OCI-LY3 (cell line): ENCODE measurements around the gene UMODL1.

Source experiments
- EZH2phosphoT487 ChIP-seq: fragments of 200-600 bp; shearing (Covaris generic); IDR thresholded peaks from 2 replicates; pipeline ENCODE4 v1.6.1; 2018; ENCODE audit warnings: antibody characterized with exemption, mixed run types, low read depth
- TF ChIP-seq, protein P1 (sequence below): fragments of 200-600, 300-600 bp; sonication (generic); IDR thresholded peaks from 2 replicates; pipeline ENCODE4 v1.5.1; 2014; ENCODE audit warnings: antibody characterized with exemption, low read length, low read depth

DNA sequence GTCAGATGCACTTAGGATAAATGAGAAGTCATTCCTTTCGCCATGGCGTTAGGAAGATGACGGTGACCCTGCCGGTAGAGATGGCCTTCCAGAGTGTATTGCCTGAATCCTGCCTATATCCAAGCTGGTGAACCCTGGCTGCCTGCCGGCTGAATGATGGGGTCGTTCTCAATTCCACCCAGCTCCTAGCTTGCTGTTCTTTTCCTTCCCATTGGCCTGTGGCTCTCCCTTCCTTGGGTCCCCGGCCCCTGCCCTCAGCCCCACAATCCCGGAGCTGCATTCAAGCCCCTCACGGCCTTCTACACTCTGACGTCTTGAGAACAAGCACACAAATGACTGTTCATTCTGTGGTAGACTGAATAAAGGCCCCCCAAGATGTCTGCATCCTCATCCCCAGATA, 32.7 kb upstream of the UMODL1 start:
- TF ChIP-seq, protein P1, sequence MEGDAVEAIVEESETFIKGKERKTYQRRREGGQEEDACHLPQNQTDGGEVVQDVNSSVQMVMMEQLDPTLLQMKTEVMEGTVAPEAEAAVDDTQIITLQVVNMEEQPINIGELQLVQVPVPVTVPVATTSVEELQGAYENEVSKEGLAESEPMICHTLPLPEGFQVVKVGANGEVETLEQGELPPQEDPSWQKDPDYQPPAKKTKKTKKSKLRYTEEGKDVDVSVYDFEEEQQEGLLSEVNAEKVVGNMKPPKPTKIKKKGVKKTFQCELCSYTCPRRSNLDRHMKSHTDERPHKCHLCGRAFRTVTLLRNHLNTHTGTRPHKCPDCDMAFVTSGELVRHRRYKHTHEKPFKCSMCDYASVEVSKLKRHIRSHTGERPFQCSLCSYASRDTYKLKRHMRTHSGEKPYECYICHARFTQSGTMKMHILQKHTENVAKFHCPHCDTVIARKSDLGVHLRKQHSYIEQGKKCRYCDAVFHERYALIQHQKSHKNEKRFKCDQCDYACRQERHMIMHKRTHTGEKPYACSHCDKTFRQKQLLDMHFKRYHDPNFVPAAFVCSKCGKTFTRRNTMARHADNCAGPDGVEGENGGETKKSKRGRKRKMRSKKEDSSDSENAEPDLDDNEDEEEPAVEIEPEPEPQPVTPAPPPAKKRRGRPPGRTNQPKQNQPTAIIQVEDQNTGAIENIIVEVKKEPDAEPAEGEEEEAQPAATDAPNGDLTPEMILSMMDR = no peak
- no peak for TF ChIP-seq EZH2phosphoT487
